HepG2 (cell line): ENCODE measurements around the gene PRR15L. TPM values are rescaled to one million over a fixed set of nuclear protein-coding genes. Genes with fewer than 3 reads are reported as not detected.

Experiments used
- BCL6 ChIP-seq: IDR thresholded peaks from 2 replicates; pipeline ENCODE4 v1.6.1; 2016; ENCODE audit warnings: missing genetic modification reagents, missing compliant biosample characterization
- CC2D1A ChIP-seq: sonication (generic); formaldehyde crosslinking; IDR thresholded peaks from 2 replicates; pipeline ENCODE4 v1.8.1; 2023; ENCODE audit warnings: mild to moderate bottlenecking, missing genetic modification reagents
- PHB2 ChIP-seq: fragments of 450-650 bp; IDR thresholded peaks from 2 replicates; pipeline ENCODE4 v1.6.1; 2018; ENCODE audit not compliant: partially characterized antibody
- PHF5A ChIP-seq: IDR thresholded peaks from one replicate; pipeline ENCODE4 v1.6.1; 2018; ENCODE audit warnings: low read depth, missing genetic modification reagents; ENCODE audit not compliant: unreplicated experiment
- SCMH1 ChIP-seq: sonication (generic); formaldehyde crosslinking; IDR thresholded peaks from 2 replicates; pipeline ENCODE4 v1.9.0; 2021; ENCODE audit warnings: missing genetic modification reagents, mild to moderate bottlenecking, borderline replicate concordance
- ZNF207 ChIP-seq: fragments of 450-650 bp; IDR thresholded peaks from 2 replicates; pipeline ENCODE4 v1.6.1; 2016; ENCODE audit warnings: antibody characterized with exemption, borderline replicate concordance
- ZNF562 ChIP-seq: sonication (generic); formaldehyde crosslinking; IDR thresholded peaks from 2 replicates; pipeline ENCODE4 v1.8.0; 2022; ENCODE audit warnings: missing genetic modification reagents, borderline replicate concordance
- polyA plus RNA-seq, 8 experiments: library from polyadenylated mRNA; depleted of rRNA in 3 of 8; stranded (reverse) in 7 of 8; unstranded in 1 of 8; fragments of >200 nt; fragmentation: Illumina TruSeq in 4 of 8; extraction: Trizol in 4 of 8; gene quantifications; 2 replicates each; pipeline versions ENCODE4 v1.2.1 to v1.2.3, GENCODE V29; 2011 to 2016; ENCODE audit warnings: low read depth in 4 of 8, missing spikeins in 1 of 8, mixed read lengths in 1 of 8; ENCODE audit not compliant: insufficient read depth in 1 of 8
- total RNA-seq, 5 experiments: library from RNA; depleted of rRNA; stranded (reverse); fragments of >200 nt; fragmentation: Illumina TruSeq; extraction: Trizol; gene quantifications; 2 replicates each; pipeline ENCODE4 v1.2.3, GENCODE V29; 2016; ENCODE audit warnings: low read depth in 1 of 5
- TF ChIP-seq, protein P1 (sequence below): sonication (generic); formaldehyde crosslinking; IDR thresholded peaks from 2 replicates; pipeline ENCODE4 v1.4.0; 2020; ENCODE audit warnings: missing genetic modification reagents, borderline replicate concordance
- TF ChIP-seq, protein P2 (sequence below): sonication (generic); formaldehyde crosslinking; IDR thresholded peaks from 2 replicates; pipeline ENCODE4 v1.8.1; 2022; ENCODE audit warnings: mild to moderate bottlenecking, missing genetic modification reagents
- TF ChIP-seq, protein P3 (sequence below): sonication (generic); formaldehyde crosslinking; IDR thresholded peaks from 2 replicates; pipeline ENCODE4 v1.5.1; 2020; ENCODE audit warnings: missing genetic modification reagents, mild to moderate bottlenecking, borderline replicate concordance
- TF ChIP-seq, protein P4 (sequence below): sonication (generic); formaldehyde crosslinking; IDR thresholded peaks from 2 replicates; pipeline ENCODE4 v1.4.0; 2020; ENCODE audit warnings: mild to moderate bottlenecking, missing genetic modification reagents
- TF ChIP-seq, protein P5 (sequence below): sonication (generic); formaldehyde crosslinking; IDR thresholded peaks from 2 replicates; pipeline ENCODE4 v1.9.0; 2021; ENCODE audit warnings: mild to moderate bottlenecking, missing genetic modification reagents
- TF ChIP-seq, protein P6 (sequence below): sonication (generic); formaldehyde crosslinking; conservative IDR thresholded peaks from 2 replicates; pipeline ENCODE4 v1.8.0; 2022; ENCODE audit warnings: low read depth, missing genetic modification reagents

PRR15L gene
- total and polyA plus RNA-seq, 2 of the 13 experiments (the other 11 are each of a cell fraction or from before 2014, with no cell fraction given): 0.44 to 2.0 TPM

DNA sequence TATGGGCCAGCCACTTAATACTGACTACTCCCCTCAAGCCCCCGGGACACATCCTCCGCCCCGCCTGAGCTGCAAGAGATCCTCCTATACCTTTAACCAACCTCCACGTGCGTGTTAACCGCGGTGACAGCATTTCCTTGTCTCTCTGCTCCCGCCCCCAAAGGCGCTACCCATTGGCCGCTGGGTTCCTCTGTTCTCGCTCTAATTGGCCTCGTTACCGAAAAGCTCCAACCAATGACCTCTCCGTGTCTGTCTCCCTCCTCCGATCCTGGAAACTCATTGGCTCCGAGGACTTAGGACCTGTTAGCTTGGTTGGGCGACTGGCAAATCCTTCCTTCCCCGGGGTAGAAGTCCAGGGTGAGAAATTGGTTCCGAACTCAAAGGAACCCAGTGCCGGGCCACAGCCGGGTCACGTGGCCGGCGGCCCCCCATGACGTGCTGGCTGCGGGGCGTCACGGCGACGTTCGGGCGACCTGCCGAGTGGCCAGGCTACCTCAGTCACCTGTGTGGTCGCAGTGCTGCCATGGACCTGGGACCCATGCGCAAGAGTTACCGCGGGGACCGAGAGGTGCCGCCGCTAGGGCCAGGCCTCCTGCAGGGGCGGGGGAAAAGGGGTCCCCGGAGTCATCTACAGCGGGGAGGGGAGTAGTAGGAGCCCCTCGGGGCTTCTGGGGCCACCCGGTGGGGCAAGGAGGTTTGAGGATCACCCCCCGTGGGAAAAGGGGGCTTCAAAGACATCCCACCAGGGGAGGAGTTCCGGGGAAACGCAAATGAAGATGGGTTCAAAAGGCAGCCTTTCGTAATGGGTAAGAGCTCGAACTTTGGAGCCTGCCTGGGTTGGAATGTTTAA lies 16.2 kb downstream of the PRR15L start, which contains the start of gene PNPO (continued):
- TF ChIP-seq, protein P1, sequence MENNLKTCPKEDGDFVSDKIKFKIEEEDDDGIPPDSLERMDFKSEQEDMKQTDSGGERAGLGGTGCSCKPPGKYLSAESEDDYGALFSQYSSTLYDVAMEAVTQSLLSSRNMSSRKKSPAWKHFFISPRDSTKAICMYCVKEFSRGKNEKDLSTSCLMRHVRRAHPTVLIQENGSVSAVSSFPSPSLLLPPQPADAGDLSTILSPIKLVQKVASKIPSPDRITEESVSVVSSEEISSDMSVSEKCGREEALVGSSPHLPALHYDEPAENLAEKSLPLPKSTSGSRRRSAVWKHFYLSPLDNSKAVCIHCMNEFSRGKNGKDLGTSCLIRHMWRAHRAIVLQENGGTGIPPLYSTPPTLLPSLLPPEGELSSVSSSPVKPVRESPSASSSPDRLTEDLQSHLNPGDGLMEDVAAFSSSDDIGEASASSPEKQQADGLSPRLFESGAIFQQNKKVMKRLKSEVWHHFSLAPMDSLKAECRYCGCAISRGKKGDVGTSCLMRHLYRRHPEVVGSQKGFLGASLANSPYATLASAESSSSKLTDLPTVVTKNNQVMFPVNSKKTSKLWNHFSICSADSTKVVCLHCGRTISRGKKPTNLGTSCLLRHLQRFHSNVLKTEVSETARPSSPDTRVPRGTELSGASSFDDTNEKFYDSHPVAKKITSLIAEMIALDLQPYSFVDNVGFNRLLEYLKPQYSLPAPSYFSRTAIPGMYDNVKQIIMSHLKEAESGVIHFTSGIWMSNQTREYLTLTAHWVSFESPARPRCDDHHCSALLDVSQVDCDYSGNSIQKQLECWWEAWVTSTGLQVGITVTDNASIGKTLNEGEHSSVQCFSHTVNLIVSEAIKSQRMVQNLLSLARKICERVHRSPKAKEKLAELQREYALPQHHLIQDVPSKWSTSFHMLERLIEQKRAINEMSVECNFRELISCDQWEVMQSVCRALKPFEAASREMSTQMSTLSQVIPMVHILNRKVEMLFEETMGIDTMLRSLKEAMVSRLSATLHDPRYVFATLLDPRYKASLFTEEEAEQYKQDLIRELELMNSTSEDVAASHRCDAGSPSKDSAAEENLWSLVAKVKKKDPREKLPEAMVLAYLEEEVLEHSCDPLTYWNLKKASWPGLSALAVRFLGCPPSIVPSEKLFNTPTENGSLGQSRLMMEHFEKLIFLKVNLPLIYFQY (CRISPR knock-in tag): peak; percentile 100
- peak; percentile 41 for TF ChIP-seq PHF5A
- no peak for TF ChIP-seq ZNF207
- TF ChIP-seq, protein P2, sequence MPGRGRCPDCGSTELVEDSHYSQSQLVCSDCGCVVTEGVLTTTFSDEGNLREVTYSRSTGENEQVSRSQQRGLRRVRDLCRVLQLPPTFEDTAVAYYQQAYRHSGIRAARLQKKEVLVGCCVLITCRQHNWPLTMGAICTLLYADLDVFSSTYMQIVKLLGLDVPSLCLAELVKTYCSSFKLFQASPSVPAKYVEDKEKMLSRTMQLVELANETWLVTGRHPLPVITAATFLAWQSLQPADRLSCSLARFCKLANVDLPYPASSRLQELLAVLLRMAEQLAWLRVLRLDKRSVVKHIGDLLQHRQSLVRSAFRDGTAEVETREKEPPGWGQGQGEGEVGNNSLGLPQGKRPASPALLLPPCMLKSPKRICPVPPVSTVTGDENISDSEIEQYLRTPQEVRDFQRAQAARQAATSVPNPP (CRISPR knock-in tag): peak; percentile 98
- TF ChIP-seq ZNF562 (CRISPR knock-in tag): peak; percentile 85; the same call in 1 of the 2 replicates
- no peak; the same call in none of the 2 replicates for TF ChIP-seq BCL6 (CRISPR knock-in tag)
- TF ChIP-seq, protein P3, sequence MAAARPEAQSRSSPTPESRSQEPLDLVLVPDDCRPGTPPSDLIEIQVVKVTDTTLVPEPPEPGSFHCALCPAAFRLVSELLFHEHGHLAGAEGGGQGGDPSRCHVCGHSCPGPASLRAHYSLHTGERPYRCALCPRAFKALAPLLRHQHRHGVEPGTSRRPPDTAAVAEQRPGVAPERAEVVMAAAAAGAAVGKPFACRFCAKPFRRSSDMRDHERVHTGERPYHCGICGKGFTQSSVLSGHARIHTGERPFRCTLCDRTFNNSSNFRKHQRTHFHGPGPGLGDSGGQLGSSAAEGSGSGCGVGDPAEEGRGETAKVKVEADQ (CRISPR knock-in tag): peak; percentile 86
- no peak for TF ChIP-seq PHB2
- no peak for TF ChIP-seq SCMH1
- TF ChIP-seq, protein P4, sequence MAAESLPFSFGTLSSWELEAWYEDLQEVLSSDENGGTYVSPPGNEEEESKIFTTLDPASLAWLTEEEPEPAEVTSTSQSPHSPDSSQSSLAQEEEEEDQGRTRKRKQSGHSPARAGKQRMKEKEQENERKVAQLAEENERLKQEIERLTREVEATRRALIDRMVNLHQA: no peak
- TF ChIP-seq CC2D1A (CRISPR knock-in tag): no peak
- TF ChIP-seq, protein P5, sequence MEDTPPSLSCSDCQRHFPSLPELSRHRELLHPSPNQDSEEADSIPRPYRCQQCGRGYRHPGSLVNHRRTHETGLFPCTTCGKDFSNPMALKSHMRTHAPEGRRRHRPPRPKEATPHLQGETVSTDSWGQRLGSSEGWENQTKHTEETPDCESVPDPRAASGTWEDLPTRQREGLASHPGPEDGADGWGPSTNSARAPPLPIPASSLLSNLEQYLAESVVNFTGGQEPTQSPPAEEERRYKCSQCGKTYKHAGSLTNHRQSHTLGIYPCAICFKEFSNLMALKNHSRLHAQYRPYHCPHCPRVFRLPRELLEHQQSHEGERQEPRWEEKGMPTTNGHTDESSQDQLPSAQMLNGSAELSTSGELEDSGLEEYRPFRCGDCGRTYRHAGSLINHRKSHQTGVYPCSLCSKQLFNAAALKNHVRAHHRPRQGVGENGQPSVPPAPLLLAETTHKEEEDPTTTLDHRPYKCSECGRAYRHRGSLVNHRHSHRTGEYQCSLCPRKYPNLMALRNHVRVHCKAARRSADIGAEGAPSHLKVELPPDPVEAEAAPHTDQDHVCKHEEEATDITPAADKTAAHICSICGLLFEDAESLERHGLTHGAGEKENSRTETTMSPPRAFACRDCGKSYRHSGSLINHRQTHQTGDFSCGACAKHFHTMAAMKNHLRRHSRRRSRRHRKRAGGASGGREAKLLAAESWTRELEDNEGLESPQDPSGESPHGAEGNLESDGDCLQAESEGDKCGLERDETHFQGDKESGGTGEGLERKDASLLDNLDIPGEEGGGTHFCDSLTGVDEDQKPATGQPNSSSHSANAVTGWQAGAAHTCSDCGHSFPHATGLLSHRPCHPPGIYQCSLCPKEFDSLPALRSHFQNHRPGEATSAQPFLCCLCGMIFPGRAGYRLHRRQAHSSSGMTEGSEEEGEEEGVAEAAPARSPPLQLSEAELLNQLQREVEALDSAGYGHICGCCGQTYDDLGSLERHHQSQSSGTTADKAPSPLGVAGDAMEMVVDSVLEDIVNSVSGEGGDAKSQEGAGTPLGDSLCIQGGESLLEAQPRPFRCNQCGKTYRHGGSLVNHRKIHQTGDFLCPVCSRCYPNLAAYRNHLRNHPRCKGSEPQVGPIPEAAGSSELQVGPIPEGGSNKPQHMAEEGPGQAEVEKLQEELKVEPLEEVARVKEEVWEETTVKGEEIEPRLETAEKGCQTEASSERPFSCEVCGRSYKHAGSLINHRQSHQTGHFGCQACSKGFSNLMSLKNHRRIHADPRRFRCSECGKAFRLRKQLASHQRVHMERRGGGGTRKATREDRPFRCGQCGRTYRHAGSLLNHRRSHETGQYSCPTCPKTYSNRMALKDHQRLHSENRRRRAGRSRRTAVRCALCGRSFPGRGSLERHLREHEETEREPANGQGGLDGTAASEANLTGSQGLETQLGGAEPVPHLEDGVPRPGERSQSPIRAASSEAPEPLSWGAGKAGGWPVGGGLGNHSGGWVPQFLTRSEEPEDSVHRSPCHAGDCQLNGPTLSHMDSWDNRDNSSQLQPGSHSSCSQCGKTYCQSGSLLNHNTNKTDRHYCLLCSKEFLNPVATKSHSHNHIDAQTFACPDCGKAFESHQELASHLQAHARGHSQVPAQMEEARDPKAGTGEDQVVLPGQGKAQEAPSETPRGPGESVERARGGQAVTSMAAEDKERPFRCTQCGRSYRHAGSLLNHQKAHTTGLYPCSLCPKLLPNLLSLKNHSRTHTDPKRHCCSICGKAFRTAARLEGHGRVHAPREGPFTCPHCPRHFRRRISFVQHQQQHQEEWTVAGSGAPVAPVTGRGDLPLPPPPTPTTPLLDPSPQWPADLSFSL: no peak
- TF ChIP-seq, protein P6, sequence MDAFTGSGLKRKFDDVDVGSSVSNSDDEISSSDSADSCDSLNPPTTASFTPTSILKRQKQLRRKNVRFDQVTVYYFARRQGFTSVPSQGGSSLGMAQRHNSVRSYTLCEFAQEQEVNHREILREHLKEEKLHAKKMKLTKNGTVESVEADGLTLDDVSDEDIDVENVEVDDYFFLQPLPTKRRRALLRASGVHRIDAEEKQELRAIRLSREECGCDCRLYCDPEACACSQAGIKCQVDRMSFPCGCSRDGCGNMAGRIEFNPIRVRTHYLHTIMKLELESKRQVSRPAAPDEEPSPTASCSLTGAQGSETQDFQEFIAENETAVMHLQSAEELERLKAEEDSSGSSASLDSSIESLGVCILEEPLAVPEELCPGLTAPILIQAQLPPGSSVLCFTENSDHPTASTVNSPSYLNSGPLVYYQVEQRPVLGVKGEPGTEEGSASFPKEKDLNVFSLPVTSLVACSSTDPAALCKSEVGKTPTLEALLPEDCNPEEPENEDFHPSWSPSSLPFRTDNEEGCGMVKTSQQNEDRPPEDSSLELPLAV (CRISPR knock-in tag): no peak; the same call in 1 of the 2 replicates
